DOHH2 (cell line): ENCODE measurements around the gene TMEFF2.

ENCODE experiments used
- EZH2phosphoT487 ChIP-seq: fragments of 200-600 bp; sonication (generic); IDR thresholded peaks from 2 replicates; pipeline ENCODE4 v1.6.1; 2017; ENCODE audit warnings: borderline replicate concordance, mild to moderate bottlenecking, antibody characterized with exemption, low read length, moderate library complexity, mixed read lengths
- TF ChIP-seq, protein P1 (sequence below): fragments of 200-600 bp; sonication (generic); IDR thresholded peaks from one replicate; pipeline ENCODE4 v1.5.1; 2014; ENCODE audit warnings: antibody characterized with exemption, mild to moderate bottlenecking, low read depth, low read length; ENCODE audit not compliant: poor library complexity, severe bottlenecking

DNA sequence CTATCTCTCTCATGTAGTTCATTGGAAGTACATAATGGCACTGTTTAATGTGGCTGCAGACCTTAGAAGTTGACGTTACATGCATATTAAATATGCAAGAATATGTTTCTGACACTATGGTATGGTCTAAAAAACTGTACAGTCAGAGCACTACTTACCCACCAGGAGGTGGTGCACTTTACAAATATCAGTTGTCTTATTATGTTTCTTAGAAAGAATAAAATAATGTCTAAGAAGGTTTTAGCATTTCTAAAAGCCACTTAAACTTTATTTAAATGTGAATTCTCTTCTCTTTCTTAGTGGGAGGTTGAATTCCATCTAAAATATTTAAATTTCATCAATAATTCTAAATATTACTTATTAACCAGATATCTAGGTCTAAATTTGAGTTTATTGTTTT lies 4.3 kb downstream of the TMEFF2 start:
- TF ChIP-seq, protein P1, sequence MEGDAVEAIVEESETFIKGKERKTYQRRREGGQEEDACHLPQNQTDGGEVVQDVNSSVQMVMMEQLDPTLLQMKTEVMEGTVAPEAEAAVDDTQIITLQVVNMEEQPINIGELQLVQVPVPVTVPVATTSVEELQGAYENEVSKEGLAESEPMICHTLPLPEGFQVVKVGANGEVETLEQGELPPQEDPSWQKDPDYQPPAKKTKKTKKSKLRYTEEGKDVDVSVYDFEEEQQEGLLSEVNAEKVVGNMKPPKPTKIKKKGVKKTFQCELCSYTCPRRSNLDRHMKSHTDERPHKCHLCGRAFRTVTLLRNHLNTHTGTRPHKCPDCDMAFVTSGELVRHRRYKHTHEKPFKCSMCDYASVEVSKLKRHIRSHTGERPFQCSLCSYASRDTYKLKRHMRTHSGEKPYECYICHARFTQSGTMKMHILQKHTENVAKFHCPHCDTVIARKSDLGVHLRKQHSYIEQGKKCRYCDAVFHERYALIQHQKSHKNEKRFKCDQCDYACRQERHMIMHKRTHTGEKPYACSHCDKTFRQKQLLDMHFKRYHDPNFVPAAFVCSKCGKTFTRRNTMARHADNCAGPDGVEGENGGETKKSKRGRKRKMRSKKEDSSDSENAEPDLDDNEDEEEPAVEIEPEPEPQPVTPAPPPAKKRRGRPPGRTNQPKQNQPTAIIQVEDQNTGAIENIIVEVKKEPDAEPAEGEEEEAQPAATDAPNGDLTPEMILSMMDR, result peak; percentile 39
- TF ChIP-seq EZH2phosphoT487, result no peak
